HG02610 (cell line): Measurements from ENCODE around the gene TECPR2.

Experiments
- ATAC-seq: cut with Tn5 transposase; IDR thresholded peaks from one replicate; pipeline ENCODE4 v1.9.1; 2021; ENCODE audit warnings: mild to moderate bottlenecking, moderate library complexity; ENCODE audit not compliant: unreplicated experiment

TECPR2 gene

GRCh38 chr14:102493096-102493495 is 130.4 kb downstream of the TECPR2 start:
- no peak for ATAC-seq

- ATAC-seq, result no peak
Measured at GRCh38 chr14:102493585-102493984, 130.8 kb downstream of the TECPR2 start.

GRCh38 chr14:102495491-102496330 is 133.0 kb downstream of the TECPR2 start:
- ATAC-seq, result no peak

GRCh38 chr14:102496331-102496691 is 133.6 kb downstream of the TECPR2 start:
- ATAC-seq, result no peak

GRCh38 chr14:102496958-102497744 is 134.4 kb downstream of the TECPR2 start:
- no peak for ATAC-seq

DNA sequence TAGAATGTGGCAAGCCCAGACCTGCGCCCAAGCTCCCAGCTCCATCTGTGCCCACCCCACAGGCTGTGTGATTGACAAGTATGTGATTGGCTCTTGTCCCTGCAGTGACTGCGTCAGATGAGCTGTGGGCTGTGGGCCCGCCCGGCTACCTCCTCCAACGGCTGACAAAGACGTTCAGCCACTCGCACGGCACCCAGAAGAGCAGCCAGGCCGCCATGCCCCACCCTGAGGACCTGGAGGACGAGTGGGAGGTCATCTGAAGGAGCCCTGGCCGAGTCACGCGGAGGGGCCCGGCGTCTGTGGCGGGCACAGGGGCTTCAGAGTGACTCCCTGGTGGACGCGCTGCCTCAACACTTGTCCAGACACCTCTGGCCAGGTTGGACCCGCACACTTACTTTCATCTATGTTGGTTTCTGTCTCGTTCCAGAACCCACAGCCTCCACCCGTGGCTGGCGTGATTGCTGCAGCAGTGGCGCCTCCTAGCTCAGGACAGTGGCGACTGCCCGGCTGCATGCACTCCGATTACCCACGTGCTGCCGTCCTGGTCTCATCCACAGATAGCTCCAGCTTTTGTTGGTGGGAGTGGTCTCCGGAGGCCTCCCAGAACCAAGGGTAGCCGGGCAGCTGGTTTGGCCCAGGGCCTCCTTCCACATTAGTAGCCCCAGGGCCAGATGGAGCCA is 135.4 kb downstream of the TECPR2 start:
- ATAC-seq, result no peak

DNA sequence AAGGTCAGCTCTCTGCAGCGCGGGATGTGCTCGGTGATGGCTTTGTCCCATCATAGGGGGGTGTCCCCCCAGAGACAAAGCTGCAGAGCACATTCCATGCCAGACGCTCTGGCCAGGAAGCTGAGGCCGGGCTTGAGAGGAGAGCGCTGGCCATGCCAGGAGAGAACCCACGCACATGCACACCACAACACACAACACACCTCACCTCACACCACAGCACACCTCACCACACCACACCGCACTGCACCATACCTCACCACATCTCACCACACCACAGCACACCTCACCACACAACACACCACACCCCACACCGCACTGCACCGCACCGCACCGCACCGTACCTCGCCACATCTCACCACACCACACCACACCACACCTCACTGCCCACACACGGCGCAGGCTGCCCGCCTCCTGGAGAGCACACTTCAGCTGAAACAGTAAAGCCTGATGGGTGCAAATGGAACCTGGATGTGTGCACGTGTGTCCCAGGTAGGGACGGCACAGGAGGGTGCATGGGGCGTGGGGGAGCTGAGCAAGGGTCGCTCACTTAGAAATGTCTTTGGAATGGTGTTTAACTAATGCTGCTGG is 136.0 kb downstream of the TECPR2 start:
- ATAC-seq, result no peak

DNA sequence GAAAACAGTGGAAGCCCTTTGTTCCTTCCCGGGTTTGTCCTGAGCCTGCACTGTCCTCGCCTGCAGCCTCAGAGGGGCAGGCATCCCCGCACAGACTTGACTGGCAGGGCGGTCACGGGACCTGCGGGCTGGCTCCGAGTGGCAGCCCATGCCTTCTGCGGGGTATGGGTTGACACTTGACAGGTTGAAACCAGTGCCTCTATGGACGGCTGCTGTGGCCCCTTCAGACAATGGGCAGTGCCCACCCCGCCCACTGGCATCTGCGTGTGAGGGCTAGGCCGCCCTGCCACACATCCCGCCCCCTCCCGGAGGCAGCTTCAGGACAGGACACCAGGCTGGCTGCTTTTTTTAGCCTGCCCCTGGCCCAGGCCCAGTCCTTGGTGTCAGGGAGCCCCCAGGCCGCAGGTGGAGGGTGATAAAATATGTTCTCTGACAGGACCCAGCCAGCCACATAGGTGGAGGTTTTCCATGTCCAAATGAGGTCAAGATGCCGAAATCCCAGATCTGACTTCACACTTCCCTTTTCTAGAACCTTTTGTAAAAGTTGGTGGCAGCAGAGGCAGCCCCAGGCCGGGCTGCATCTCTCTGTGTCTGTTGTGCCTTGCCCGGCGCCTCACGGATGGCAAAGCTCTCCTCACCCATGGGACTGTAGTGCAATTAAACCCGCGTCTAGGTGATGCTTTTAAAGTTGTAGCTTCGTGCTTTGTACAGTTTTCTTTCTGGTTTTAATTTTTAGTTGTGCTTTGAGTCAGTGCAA is 136.8 kb downstream of the TECPR2 start:
- ATAC-seq, result no peak

GRCh38 chr14:102500158-102500662 is 137.5 kb downstream of the TECPR2 start:
- ATAC-seq, result no peak

DNA sequence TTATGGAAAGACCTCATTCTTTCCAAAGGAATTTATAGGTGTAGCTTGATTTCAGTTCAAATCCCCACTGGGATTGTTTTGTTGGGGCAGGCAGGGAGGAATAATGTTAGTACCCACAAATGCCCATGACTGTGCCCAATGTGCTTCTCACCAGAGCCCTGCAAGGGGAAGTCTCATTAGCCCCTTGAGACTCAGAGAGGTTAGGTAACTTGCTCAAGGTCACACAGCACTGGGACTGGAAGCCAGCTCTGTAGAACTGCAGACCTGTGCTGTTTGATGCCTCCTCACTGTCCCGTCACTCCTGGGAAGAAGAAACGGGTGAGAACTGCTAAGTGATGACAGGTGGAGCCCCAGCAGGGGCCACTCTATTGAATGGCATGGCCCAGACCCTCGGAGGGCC is 138.0 kb downstream of the TECPR2 start:
- ATAC-seq, result no peak

- no peak for ATAC-seq
Measured at GRCh38 chr14:102501751-102502315, 139.1 kb downstream of the TECPR2 start.

DNA sequence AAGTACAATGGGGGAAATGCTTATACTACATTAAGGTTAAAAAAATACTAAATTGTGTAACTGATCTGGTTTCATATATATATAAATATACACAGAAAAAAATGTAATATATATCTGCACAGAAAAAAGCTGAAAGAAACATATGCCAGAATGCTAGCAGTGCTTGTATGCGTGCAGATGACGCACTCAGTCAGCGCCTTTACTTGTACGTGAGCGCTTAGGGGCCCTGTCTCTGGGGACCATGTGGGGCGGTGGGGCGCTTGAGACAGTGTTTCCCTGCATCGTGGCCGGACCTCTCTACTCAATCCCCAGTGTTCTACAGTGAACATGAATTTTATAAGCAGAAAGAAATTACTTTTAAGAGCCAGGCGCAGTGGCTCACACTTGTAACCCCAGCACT is 139.8 kb downstream of the TECPR2 start:
- ATAC-seq, result no peak

DNA sequence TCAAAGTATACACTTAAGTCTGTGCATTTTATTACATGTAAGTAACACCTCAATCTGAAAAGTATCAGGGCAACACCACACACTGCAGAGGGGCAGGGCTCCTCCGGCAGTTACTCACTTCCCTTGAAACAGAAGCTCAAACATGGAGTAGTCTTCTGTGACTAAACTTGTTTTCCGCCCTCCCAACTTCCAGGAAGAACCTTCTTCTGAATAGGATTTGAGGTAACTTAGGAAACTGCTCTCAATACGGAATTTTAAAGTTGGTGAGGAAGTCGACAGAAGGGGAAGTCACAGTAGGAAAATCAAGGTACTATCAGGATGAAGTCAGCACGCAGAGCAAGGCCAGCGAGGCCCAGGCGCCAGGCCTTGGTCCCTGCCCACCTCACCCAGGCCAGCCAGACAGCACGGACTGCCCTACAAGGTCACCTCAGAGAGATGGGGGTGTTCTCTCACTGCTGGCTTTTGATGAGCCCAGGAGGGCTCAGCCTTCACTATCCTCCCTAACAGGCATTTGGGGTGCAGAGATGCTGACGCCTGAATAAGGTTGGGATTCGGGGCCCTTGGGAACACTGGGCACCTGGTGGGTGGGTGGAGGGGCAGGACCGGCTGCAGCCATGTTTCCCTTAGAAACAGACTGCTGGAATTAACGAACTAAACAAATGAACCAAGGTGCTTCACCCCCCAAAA is 141.0 kb downstream of the TECPR2 start:
- ATAC-seq, result no peak

DNA sequence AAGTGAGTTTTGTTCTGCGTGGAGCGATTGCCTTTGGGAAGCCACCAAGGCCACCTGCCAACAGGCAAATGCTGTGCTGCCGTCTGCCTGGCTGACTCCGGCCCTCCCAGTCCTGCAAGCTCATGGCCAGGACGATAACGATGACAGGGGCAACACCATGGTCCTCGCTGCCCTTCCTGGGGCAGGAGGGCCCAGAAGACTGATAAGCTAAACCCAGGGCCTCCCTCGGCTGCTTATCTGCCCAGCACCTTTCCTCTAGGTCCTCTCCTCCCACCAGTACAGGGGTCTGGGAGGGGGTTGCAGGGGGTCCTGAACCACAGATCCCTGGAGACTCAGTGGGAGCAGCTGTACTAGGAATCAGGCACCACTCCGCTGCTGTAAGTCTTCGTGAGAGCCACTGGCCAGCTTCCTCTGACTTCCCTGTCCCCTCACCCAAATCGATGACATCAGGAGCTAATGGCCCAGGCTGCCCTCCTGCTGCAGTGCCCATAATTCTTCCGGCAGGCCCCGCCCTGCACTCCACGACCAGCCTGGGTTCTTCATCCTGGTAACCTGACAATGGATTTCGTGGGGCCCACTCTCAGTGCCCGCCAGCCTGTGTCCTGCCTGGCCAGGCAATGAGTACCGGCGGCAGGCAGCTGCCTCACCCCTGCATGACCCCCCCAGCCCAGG is 141.7 kb downstream of the TECPR2 start:
- ATAC-seq, result no peak

DNA sequence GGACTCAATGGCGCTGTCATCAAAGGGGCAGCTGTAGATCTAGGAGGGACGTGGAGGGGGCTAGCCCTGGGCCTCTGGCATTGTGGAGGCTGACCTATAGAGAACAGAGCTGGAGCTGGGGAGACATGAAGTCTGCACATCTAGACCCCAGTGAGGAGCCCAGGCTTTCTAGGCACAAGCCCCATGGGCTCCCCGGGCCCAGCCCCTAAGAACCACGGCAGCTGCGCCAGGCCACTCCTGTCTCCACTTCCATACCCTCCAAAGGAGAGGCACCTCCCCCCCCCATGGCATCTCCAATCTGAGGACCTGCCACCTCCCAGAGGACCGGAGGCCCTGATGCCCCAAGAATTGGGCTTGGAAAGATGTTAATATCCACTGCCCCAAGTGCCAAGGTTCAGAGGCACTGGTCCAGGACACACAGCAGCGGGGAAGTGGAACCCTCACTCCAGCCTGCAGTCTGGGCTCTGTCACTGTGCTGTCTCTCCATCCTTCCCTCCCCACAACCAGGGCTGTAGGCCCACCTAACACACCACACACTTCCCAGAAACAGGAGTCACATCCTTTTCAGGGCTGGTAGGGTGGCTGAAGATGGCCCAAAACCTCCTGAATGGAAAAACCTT is 142.4 kb downstream of the TECPR2 start:
- ATAC-seq, result no peak

GRCh38 chr14:102505775-102506625 is 143.3 kb downstream of the TECPR2 start:
- ATAC-seq, result no peak

DNA sequence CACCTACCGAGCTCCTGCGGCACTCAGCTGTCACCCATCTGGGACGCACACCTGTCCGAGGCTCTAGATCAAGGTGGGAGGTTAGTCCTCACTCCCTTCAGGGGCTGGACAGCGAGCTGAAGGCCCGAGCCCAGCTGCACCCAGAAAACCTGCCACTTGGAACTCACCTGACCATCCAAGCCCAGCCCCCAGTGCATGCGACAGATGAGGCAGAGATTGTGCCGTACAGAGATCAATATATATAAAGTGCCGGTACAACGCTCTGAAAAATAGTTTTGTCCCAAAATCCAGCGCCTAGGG is 143.8 kb downstream of the TECPR2 start:
- no peak for ATAC-seq
